Epithelial cell of prostate (primary cell): Measurements from ENCODE around the gene ACVR2B.

Source experiments
- DNase-seq: peaks from one replicate; pipeline ENCODE4 v3.0.0-alpha.2; 2011; ENCODE audit warnings: low read depth, low spot score
- H3K27ac ChIP-seq: fragments of 450-650 bp; 2 replicates; pipeline ENCODE4 v1.5.1; 2017; ENCODE audit warnings: mild to moderate bottlenecking

Gene ACVR2B

GRCh38 chr3:38522002-38522401 lies 68.3 kb downstream of the ACVR2B start:
- DNase-seq, result no peak
- H3K27ac ChIP-seq, result no peak overlapping the region

GRCh38 chr3:38524141-38524739 lies 70.5 kb downstream of the ACVR2B start:
- no peak for DNase-seq

DNA sequence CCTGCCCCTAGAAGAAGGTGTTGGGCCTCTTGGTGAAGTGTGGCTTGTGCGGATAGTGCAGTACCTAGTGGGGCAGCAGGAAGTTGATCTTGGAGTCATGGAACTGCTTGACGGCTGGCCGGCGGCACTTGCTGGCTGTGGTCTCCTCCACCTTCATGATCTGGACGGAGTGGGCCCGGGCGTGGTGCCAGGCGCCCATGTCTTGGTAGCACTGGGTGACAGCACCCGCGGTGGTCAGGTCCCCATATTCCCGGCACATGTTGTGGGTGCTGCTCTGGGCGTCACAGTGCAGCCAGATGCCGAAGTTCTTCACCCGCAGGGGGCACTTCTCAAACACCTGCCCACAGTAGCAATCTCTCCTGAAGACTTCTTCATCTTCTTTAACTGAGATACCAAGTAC lies 73.1 kb downstream of the ACVR2B start:
- no peak overlapping the region for H3K27ac ChIP-seq
- no peak for DNase-seq

More at GRCh38 chr3:38524141-38524739, 70.5 kb downstream of the ACVR2B start:
- no peak overlapping the region for H3K27ac ChIP-seq

GRCh38 chr3:38528457-38528856 lies 74.8 kb downstream of the ACVR2B start:
- no peak overlapping the region for H3K27ac ChIP-seq
- no peak for DNase-seq

DNA sequence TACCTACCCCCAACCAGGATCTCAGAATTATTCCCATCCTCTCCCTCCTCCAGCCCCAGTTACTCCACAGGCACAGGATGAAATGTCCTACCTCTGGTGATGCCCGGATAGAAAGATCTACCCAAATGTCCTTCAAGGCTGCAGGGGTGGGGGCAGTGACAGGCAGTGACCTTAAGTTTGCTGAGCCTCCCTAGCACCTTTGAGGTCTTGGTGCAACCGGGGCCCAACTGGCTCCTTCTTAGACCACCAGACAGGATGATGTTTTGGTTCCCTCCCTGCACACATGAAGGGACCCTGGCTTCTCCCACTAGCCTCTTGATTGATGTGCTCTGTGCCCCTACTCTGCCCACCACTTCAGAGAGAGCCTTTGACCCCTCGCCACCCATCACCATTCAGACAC lies 78.8 kb downstream of the ACVR2B start:
- H3K27ac ChIP-seq, result no peak overlapping the region
- no peak for DNase-seq

DNA sequence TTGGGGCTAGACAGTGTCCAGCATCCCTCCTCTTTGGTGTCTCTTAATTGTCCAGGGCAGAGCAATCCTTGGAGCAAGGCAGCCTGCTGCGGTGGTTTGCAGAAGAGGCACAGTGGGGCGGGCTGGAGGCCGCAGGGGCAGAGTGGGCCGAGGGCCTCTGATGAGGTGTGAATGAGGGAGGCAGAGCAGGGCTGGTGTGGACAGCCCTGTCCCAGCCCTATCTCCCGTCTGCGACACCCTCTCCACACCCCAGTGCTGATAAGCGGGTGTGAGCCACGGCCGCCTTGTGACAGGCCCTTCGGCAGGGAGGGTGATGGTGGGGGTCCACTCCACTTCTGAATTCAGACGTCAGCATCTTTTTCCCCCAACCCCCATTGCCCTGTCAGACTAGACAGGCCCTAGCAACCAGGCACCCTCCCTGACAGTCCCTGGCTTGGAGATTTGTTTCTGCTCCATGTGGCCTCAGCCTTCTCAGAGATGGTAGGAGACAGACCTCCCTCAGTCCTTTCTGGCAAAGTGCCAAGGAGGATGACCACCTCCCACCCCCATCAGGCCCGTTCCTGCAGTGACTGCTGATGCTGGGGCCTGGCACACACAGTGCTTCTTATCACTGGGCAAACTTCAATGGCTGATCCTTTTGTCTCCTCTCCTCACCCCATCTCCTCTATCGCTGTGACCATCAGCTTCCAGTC lies 79.7 kb downstream of the ACVR2B start:
- DNase-seq, result no peak
- no peak overlapping the region for H3K27ac ChIP-seq

DNA sequence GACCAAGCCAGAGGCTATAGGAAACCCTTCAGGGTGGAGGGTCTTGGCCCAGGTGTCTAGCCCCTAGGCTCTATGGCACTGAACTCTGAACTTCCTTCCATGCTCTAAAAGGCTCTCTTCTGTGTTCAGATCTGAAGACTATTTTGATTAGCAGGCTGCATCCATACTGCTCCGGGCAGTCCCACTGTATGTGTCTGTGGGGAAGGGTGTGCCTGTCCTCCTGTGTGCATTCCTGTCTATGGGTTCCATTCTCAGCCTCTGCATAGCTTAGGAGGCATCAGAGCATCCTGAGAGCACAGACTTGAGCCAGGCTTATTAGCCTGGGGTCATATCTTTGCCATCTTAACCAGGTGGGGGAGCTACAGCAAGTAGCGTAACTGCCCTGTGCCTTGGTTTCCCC lies 80.5 kb downstream of the ACVR2B start:
- no peak for DNase-seq
- no peak overlapping the region for H3K27ac ChIP-seq

- H3K27ac ChIP-seq, result no peak overlapping the region
- no peak for DNase-seq
Observed at GRCh38 chr3:38534604-38535003, 80.9 kb downstream of the ACVR2B start.

DNA sequence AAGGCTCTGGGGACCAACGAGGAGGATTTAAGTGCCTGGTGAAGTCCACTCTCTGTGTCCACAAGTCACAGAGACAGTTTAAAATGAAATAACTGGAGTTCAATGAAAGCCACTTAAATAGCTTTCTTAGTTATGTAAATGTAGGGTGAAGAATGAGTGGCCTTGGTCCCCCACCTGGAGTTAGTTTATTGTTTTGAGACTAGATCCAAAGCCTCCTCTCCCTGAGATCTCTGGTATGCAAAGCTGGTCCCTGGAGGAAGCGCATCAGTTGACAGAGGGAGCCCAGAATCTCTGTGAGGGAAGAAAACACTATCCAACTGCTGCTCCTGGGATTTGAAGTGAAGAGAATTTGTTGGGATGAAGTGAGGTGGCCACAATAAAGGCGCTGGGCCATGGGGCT lies 83.0 kb downstream of the ACVR2B start:
- DNase-seq, result no peak
- H3K27ac ChIP-seq, result no peak overlapping the region

DNA sequence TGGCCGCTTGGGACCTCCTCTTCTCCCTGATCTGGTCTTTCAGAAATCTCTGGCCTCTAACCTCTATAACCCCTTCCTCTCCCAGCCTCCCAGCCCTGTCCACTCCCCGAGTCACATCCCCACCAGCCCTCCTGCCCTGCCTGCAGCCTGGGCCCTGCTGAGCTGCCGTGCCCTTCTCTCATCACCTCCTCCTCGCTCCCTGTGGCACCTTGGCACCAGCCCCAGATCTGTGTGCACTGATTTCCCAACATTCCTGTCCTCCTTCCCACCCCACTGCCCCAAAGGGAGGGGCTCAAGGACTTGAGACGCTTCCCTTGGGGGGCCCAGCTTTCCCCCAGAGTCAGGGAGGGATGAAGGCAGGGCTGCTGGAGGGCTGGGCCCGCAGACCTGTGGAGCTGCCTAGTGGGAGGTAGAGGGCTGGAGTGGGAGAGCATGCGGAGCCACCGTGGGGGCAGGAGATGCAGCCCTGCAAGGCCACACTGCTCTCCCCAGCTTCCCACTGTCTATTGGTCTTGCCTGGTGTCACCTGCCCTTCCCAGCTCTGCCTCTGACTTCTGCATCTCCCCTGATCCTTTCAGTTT lies 85.2 kb downstream of the ACVR2B start:
- H3K27ac ChIP-seq, result no peak overlapping the region
- no peak for DNase-seq

DNA sequence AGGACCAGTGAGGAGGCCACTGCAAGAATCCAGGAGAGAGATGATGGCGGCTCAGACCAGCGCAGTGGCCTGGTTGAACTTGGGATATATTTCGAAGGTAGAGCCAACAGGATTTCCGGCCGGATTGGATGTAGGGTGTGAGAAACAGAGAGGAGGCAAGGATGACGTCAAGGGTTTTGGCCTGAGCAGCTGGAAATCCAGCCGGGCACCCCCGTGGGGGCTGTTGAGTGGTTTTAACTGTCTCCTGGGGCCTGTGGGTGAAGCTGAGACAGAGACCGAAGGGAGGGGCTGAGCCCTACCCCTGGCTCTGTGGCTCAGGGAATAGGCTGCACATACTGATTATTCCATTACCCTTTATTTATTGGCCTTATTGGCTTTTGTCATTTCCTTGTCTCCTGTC lies 88.1 kb downstream of the ACVR2B start:
- no peak overlapping the region for H3K27ac ChIP-seq
- DNase-seq, result no peak
